Adrenal gland (tissue), 5 donors: ENCODE measurements around the gene KIF9.

ENCODE experiments used
- CTCF ChIP-seq, 6 experiments: fragments of 450-650 bp in 4 of 6; fragments of 200-600 bp in 2 of 6; sonication (generic) in 1 of 6; IDR thresholded peaks; 1 replicate in 5 of 6; 2 replicates in 1 of 6; pipeline versions ENCODE4 v1.5.1 to v1.8.0; 2016 to 2021; ENCODE audit warnings: antibody characterized with exemption in 6 of 6, mild to moderate bottlenecking in 2 of 6, moderate library complexity in 1 of 6
- POLR2A ChIP-seq, 2 donors: fragments of 450-650 bp; IDR thresholded peaks; one replicate each; pipeline ENCODE4 v1.6.1; 2017; ENCODE audit warnings: antibody characterized with exemption in 2 of 2, mild to moderate bottlenecking in 2 of 2, moderate library complexity in 1 of 2
- donor health status: DM: no; HTN: no; CAD: no.

GRCh38 chr3:47310391-47310790 is 27.8 kb upstream of the KIF9 start:
- TF ChIP-seq POLR2A (IDR thresholded peaks at IDR 0.05) (no peak), CTCF (IDR thresholded peaks at IDR 0.05) (no peak)
